Fibroblast of the aortic adventitia (primary cell): Measurements from ENCODE around the gene SMG7. TPM values are rescaled to one million over a fixed set of nuclear protein-coding genes. Genes with fewer than 3 reads are reported as not detected.

Experiments used
- DNase-seq: peaks from one replicate; pipeline ENCODE4 v3.0.0-alpha.2; 2010; ENCODE audit warnings: low read depth
- H3K4me3 ChIP-seq: 2 replicates; pipeline ENCODE4 v1.5.1; 2011; ENCODE audit warnings: low read depth, mild to moderate bottlenecking, control low read depth, low read length, moderate library complexity
- CTCF ChIP-seq: IDR thresholded peaks from 2 replicates; pipeline ENCODE4 v1.5.1; 2011; ENCODE audit warnings: mild to moderate bottlenecking, low read length, control low read depth, inconsistent platforms; ENCODE audit not compliant: insufficient read depth
- total RNA-seq: library from RNA; depleted of rRNA; stranded (reverse); fragments of >200 nt; gene quantifications from 2 replicates; pipeline ENCODE4 v1.2.3, GENCODE V29; 2012; ENCODE audit warnings: low replicate concordance

The SMG7 gene
- total RNA-seq, 1 donor = 29.0 TPM

- H3K4me3 ChIP-seq = no peak overlapping the region
- no peak for TF ChIP-seq CTCF
- no peak for DNase-seq
These were observed 109.9 kb downstream of the SMG7 start for GRCh38 chr1:183582021-183582713.

GRCh38 chr1:183583466-183583865 lies 111.2 kb downstream of the SMG7 start:
- no peak for TF ChIP-seq CTCF
- no peak for DNase-seq
- H3K4me3 ChIP-seq = no peak overlapping the region

- TF ChIP-seq CTCF = no peak
- DNase-seq = no peak
- H3K4me3 ChIP-seq = no peak overlapping the region
These were observed 111.8 kb downstream of the SMG7 start for GRCh38 chr1:183584147-183584546.

- H3K4me3 ChIP-seq = no peak overlapping the region
- DNase-seq = no peak
- TF ChIP-seq CTCF = no peak
These were observed 112.7 kb downstream of the SMG7 start for GRCh38 chr1:183585038-183585437.

GRCh38 chr1:183586455-183586854 lies 114.2 kb downstream of the SMG7 start:
- DNase-seq = no peak
- TF ChIP-seq CTCF = no peak
- H3K4me3 ChIP-seq = no peak overlapping the region

GRCh38 chr1:183586926-183587325 lies 114.6 kb downstream of the SMG7 start:
- no peak for DNase-seq
- TF ChIP-seq CTCF = no peak

GRCh38 chr1:183588827-183589226 lies 116.5 kb downstream of the SMG7 start:
- no peak for DNase-seq
- no peak overlapping the region for H3K4me3 ChIP-seq
- TF ChIP-seq CTCF = no peak

More at GRCh38 chr1:183586926-183587325, 114.6 kb downstream of the SMG7 start:
- H3K4me3 ChIP-seq = no peak overlapping the region
